Measurements from ENCODE around the gene S1PR2. TPM values are rescaled to one million over a fixed set of nuclear protein-coding genes. Genes with fewer than 3 reads are reported as not detected.

The S1PR2 gene
- total RNA-seq, 2 experiments from 2014 or later: 14.1 to 14.3 TPM

DNA sequence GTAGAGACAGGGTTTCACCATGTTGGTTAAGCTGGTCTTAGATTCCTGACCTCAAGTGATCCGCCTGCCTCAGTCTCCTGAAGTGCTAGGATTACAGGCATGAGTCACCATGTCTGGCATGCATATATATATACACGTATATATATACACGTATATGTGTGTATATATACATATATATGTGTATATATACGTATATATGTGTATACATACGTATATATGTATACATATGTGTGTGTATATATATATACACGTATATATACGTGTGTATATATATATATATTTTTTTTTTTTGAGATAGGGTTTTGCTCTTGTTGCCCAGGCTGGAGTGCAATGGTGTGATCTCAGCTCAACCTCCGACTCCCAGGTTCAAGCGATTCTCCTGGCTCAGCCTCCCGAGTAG is 48.3 kb downstream of the S1PR2 start:
- ChIA-PET CTCF (interaction anchor here (1.2 kb wide), 1 partner anchor 62 kb away, joined by 3 read pairs; no protein-coding TSS in a partner anchor), POLR2A (no interaction called here)

DNA sequence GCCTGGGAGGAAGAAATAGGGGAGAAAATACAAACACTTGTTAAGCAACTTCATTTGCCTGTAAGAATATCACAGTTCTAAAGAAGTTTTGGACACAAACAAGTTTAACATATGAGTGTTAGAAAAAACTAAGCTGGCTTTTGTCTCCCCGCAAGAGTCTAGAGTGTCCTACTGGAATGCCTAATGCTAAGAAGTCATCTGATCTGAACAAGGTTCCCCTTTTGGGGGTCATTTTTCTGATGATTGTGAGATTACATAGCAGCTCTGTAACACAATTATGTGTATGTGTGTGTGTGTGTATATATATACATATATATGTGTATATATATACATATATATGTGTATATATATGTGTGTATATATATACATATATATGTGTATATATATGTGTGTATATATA is 49.1 kb downstream of the S1PR2 start:
- ChIA-PET POLR2A (no interaction called here), CTCF (interaction anchor here (1.2 kb wide), 1 partner anchor 61 kb away, joined by 3 read pairs; no protein-coding TSS in a partner anchor)

DNA sequence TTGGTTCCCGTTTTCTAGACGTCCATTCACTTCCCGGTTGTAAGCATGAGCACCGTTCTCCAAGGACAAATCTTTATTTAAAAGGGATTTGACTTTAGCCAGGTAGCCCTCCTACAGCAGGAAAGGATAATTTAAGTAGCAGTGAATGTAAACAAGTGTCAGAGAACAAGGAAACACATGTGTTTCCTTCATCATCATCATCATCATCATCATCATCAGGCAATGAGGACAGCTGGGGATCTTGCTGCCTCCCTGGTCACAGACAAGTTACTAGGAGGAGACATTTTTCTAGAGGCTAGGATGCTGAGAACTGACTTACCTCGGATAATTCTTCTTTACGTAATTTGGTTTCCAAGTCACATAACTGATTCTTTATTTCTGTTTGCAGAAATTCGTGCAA is 50.7 kb downstream of the S1PR2 start:
- ChIA-PET POLR2A (no interaction called here), CTCF (interaction anchor here (0.7 to 1.6 kb wide), 2 partner anchors 70 to 251 kb away, joined by 3 to 5 read pairs; no protein-coding TSS in a partner anchor)

DNA sequence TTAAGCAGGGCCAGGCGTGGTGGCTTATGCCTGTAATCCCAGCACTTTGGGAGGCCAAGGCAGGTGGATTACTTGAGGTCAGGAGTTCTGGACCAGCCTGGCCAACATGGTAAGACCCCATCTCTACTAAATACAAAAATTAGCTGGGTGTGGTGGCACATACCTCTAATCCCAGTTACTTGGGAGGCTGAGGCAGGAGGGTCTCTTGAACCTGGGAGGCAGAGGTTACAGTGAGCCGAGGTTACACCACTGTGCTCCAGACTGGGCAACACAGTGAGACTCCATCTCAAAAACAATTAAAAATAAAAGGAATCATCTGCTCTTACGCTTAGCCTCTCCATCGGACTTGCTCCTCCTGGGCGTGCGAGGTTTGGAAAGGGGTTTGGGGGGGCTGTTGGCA is 51.1 kb downstream of the S1PR2 start:
- ChIA-PET CTCF (interaction anchor here (0.7 to 1.6 kb wide), 2 partner anchors 70 to 251 kb away, joined by 3 to 5 read pairs; no protein-coding TSS in a partner anchor), POLR2A (interaction anchor here (0.7 kb wide), 1 partner anchor 24 kb away, joined by 5 read pairs; no protein-coding TSS in a partner anchor)

DNA sequence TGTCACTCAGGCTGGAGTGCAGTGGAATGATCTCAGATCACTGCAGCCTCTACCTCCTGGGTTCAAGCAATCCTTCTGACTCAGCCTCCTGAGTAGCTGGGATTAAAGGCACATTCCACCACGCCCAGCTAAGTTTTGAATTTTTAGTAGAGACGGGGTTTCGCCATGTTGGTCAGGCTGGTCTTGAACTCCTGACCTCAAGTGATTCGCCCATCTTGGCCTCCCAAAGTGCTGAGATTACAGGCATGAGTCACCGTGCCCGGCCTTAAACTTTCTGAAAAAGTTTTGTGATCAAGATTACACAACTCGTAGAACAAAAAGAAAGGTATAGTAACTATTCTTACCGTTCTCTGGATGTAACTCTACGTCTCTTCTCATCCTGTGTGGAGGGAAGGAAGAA is 57.6 kb downstream of the S1PR2 start:
- ChIA-PET POLR2A (interaction anchor here (0.6 kb wide), 1 partner anchor 25 kb away, joined by 3 read pairs; no protein-coding TSS in a partner anchor), CTCF (interaction anchor here (0.8 to 1.1 kb wide), 2 partner anchors 9 to 77 kb away, joined by 3 to 4 read pairs; no protein-coding TSS in a partner anchor)

Other genes with a start within 250 kb of the S1PR2 start
- under 1 TPM; 0.50 to 0.63 TPM for gene COL5A3, start 220.8 kb downstream of the S1PR2 start, total RNA-seq
- gene RDH8, start 217.8 kb downstream of the S1PR2 start, total RNA-seq: not detected
- gene SHFL, start 145.0 kb downstream of the S1PR2 start, total RNA-seq: 10 to 100 TPM; 41.9 to 44.1 TPM
- 10 to 100 TPM; 10.2 to 11.5 TPM for gene ANGPTL6, start 128.7 kb downstream of the S1PR2 start, total RNA-seq
- 100 to 1,000 TPM; 294 to 298 TPM for gene PPAN, start 125.0 kb downstream of the S1PR2 start, total RNA-seq
- 10 to 100 TPM; 68.6 to 68.9 TPM for gene P2RY11, start 119.6 kb downstream of the S1PR2 start, total RNA-seq
- 100 to 1,000 TPM; 311 to 312 TPM for gene EIF3G, start 111.4 kb downstream of the S1PR2 start, total RNA-seq
- 100 to 1,000 TPM; 345 to 355 TPM for gene DNMT1, start 36.4 kb downstream of the S1PR2 start, total RNA-seq
- 100 to 1,000 TPM; 157 to 161 TPM for gene MRPL4, start 20.9 kb upstream of the S1PR2 start, total RNA-seq
- 10 to 100 TPM; 57.2 to 57.8 TPM for gene ICAM1, start 39.8 kb upstream of the S1PR2 start, total RNA-seq
- under 1 TPM; 0.36 to 0.91 TPM for gene ICAM4, start 55.6 kb upstream of the S1PR2 start, total RNA-seq
- 1 to 10 TPM; 2.2 to 3.8 TPM for gene ICAM5, start 58.6 kb upstream of the S1PR2 start, total RNA-seq
- gene ZGLP1, start 78.5 kb upstream of the S1PR2 start, total RNA-seq: 1 to 10 TPM; 3.7 to 5.8 TPM
- gene FDX2, start 84.7 kb upstream of the S1PR2 start, total RNA-seq: 10 to 100 TPM; 23.8 to 27.2 TPM
- 100 to 1,000 TPM; 100 to 102 TPM for gene RAVER1, start 102.2 kb upstream of the S1PR2 start, total RNA-seq
- gene ICAM3, start 108.3 kb upstream of the S1PR2 start, total RNA-seq: 10 to 100 TPM; 87.5 to 89.4 TPM
- gene TYK2, start 149.2 kb upstream of the S1PR2 start, total RNA-seq: 100 to 1,000 TPM; 191 to 199 TPM
- gene CDC37, start 172.2 kb upstream of the S1PR2 start, total RNA-seq: 100 to 1,000 TPM; 294 TPM
- 10 to 100 TPM; 30.3 to 31.2 TPM for gene PDE4A, start 189.2 kb upstream of the S1PR2 start, total RNA-seq

Data from activated CD8-positive, alpha-beta memory T cell treated with anti-CD3 and anti-CD28 coated beads for 36 hours (primary cell).